Adrenal gland (tissue), 5 donors: ENCODE data around the gene ABCD2.

Experiments used
- POLR2A ChIP-seq, 2 donors: fragments of 450-650 bp; IDR thresholded peaks; one replicate each; pipeline ENCODE4 v1.6.1; 2017; ENCODE audit warnings: antibody characterized with exemption in 2 of 2, mild to moderate bottlenecking in 2 of 2, moderate library complexity in 1 of 2
- TF ChIP-seq, protein P1 (sequence below), 6 experiments: fragments of 450-650 bp in 4 of 6; fragments of 200-600 bp in 2 of 6; sonication (generic) in 1 of 6; IDR thresholded peaks; 1 replicate in 5 of 6; 2 replicates in 1 of 6; pipeline versions ENCODE4 v1.5.1 to v1.8.0; 2016 to 2021; ENCODE audit warnings: antibody characterized with exemption in 6 of 6, mild to moderate bottlenecking in 2 of 6, moderate library complexity in 1 of 6
- donor health status: DM: no; HTN: no; CAD: no.

DNA sequence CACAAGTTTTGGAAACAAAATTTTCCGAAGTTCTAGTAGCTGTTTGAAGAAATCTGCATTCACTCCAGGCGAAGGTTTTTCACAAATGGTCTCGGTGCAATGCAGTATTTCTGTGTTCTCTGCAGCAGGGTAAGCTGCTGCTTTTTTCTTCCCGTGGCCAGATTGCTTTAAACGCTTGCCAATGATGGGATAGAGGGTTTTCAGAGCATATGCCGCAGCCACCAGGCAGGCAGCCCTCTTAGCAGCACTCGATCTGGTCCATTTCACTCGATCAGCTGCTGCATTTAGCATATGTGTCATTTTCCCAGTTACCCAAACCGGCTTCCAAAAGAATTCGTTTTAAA, 315 bp downstream of the ABCD2 start:
- TF ChIP-seq, protein P1, sequence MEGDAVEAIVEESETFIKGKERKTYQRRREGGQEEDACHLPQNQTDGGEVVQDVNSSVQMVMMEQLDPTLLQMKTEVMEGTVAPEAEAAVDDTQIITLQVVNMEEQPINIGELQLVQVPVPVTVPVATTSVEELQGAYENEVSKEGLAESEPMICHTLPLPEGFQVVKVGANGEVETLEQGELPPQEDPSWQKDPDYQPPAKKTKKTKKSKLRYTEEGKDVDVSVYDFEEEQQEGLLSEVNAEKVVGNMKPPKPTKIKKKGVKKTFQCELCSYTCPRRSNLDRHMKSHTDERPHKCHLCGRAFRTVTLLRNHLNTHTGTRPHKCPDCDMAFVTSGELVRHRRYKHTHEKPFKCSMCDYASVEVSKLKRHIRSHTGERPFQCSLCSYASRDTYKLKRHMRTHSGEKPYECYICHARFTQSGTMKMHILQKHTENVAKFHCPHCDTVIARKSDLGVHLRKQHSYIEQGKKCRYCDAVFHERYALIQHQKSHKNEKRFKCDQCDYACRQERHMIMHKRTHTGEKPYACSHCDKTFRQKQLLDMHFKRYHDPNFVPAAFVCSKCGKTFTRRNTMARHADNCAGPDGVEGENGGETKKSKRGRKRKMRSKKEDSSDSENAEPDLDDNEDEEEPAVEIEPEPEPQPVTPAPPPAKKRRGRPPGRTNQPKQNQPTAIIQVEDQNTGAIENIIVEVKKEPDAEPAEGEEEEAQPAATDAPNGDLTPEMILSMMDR (IDR thresholded peaks at IDR 0.05): no peak
- TF ChIP-seq POLR2A (IDR thresholded peaks at IDR 0.05): no peak
